Brain pericyte (primary cell): Measurements from ENCODE around the gene MAST4.
A peak's percentile ranks its signal among the peaks of the same experiment; 100 is the strongest.
"Not testable (repeated sequence)": the region's sequence is repeated elsewhere in the genome, so short reads cannot be mapped to it uniquely, and the experiment has no call there.

Experiments used
- DNase-seq: peaks from one replicate; pipeline ENCODE4 v3.0.0-alpha.2; 2012; ENCODE audit warnings: low read depth, low spot score

MAST4 gene

GRCh38 chr5:67123819-67124218 is 527.6 kb downstream of the MAST4 start:
- DNase-seq = no peak

GRCh38 chr5:67124556-67124955 is 528.4 kb downstream of the MAST4 start:
- no peak for DNase-seq

DNA sequence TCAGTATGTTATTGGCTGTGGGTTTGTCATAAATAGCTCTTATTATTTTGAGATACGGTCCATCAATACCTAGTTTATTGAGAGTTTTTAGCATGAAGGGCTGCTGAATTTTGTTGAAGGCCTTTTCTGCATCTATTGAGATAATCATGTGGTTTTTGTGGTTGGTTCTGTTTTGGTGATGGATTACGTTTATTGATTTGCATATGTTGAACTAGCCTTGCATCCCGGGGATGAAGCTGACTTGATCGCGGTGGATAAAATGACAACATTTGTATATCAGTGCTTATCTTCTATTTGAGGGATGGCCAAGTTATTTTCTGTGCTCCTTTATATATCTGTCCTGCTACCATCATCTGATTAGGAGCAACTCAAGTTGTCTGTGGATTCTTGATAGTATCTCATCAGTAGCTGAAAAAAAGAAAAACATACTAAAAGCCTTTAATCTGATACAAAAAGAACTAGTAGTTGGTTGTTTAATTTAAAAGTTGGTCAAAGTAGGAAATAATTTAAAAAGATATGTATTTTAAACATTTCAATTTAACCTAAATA is 531.2 kb downstream of the MAST4 start:
- DNase-seq = not testable (repeated sequence)

DNA sequence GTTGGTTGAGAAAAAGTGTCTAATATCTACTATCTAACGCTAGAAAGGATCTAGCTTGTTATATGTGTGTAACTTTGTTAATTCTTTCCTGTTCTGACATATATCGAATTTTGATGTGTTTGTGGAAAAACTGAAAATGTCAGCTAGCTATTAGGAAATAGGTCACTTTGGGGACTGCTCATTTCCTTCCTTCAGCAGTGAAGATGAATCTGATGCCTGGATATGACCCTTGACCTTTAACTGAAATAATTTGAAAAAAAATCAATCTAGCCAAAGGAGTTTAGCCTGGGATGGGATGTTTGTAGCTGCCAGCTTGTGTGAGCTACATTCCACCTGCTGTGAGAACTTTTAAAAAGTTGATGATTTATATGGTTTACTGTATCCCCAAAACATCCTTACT is 533.6 kb downstream of the MAST4 start:
- DNase-seq = no peak

GRCh38 chr5:67133217-67133616 is 537.0 kb downstream of the MAST4 start:
- DNase-seq = no peak

DNA sequence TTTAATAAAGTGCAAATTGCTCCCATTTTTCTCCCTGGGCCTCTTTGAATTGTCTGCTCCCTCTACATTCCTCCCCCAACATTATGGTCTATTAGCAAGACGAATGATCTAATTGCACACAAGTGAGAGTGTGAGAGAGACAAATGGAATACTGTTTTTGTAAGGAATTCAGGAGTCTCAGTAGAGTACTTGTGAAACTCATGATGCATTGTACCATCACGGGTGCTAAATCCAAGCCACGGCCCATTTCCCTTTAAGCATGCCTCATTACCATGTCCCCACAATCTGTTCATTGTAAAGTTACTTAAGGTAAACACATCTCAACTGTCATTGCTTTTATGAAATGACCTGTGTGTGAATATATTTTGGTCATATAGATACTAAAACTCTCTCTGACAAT is 537.6 kb downstream of the MAST4 start:
- no peak for DNase-seq

DNA sequence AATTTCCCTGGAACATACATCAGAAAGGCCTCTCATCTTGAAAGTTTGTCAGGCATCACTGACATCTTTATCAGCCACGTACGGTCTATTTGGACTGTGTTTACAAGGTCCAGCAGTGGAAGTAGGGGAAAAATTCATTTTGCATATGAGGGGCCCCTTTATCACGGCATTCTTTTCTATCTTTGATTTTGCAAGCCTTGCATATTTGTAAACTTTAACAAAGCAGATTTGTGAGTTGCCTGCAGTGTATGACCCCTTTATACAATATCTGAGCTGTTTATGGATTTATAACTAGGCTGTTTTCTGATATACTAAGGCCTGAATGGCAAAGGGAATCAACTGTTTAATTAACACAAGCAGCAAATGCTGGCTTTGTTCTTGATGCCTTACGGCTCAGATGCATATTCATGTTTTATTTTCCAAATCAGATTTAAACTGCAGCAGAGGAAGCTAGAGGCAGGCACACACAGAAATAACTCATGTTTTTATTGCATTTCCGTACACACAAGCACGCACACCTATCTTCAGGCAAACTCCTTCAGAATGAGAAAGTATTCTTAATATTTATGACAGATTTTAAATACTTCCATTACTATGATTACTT is 539.3 kb downstream of the MAST4 start:
- DNase-seq = no peak

DNA sequence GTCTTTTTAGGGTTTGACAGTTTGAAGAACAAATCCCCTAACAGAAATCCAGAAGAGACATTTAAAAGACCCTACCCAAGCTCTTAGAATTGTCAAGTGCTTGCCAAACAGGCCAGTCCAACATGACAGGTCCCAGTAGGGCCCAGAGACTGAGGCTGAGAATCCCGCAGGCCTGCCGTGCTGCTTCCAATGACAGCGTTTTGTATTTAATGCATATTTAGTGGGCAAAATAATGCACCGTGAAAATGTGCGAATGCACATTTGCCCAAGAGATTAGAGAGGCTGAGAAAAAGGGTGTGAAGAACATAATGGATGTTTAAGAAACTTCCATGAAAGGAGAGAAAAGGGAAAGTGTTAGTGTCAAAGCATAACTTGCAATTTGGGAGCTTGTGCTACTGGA is 542.8 kb downstream of the MAST4 start:
- no peak for DNase-seq

DNA sequence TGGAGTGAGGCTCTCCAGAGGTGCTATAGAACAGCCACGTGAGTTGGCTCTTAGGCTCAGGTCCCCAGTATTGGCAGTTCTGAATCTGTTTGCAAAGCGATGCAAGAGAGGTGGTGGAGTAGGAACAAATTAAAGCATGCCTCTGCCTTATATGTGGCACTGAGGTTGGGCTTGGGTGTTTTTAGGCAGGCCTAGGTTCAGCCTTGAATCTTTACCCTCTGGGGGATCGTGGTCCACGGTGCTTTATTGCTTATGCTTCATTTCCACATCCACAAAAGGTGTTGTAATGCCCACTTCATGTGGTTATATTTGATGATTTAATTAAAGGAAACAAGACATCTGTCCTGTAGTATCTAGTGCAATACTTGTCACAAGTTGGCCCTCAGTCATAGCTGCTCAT is 544.2 kb downstream of the MAST4 start:
- no peak for DNase-seq

DNA sequence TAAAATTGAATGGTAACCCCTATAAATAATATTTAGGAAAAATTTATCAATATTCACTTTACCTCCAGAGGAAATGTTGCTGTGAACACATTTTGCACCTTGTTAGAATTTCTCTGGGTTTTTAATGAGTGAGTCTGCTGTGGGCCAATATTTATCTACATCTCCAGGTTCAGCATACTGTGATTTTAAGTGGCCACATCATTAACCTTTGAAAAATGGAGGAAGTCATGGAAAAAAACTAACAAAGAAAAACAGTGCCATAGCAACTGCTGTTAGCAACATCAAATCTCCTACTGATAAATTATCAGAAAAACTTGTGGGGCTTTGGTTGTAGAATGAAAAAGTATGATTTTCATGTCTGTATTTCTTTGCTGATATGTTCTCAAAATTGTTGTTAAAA is 545.5 kb downstream of the MAST4 start:
- no peak for DNase-seq

DNA sequence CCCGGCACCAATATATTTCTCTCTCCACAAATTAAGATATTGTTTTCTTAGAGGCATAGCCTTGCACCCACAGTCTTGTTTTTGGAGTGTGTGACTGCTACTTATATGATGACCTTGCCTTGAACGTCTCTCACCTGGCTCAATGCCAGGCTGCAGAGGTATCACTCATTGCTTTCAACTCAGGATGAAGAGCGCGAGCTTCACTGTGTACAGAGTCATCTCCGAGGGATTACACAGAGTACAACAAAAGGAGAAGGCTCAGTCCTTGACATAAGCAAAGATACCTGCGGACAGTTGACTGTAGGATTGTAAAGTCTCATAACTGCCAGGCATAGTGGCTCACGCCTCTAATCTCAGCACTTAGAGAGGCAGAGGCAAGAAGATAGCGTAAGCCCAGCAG is 546.6 kb downstream of the MAST4 start:
- no peak for DNase-seq

- no peak for DNase-seq
These were observed 547.4 kb downstream of the MAST4 start for GRCh38 chr5:67143549-67143948.

GRCh38 chr5:67144183-67144639 is 548.0 kb downstream of the MAST4 start:
- DNase-seq = no peak

- DNase-seq = no peak
These were observed 550.4 kb downstream of the MAST4 start for GRCh38 chr5:67146574-67146973.

DNA sequence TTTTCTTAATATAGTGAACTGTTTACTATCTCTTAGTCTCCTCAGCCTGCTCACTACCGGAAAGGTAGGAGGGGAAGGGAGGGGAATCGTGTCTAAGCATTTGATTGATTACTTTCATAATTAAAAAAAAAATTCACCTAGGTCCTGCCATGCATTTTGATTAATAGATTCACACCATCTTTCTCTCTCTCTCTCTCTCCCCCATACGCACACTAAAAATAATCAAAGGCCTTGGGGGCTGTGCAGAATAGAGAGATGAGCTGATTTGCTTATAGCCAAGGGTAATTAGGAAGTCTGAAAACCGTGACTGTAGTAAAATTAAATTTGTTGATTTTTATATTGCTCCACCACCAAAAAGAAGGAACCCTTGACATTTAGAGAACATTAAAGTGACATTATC is 550.8 kb downstream of the MAST4 start:
- no peak for DNase-seq

DNA sequence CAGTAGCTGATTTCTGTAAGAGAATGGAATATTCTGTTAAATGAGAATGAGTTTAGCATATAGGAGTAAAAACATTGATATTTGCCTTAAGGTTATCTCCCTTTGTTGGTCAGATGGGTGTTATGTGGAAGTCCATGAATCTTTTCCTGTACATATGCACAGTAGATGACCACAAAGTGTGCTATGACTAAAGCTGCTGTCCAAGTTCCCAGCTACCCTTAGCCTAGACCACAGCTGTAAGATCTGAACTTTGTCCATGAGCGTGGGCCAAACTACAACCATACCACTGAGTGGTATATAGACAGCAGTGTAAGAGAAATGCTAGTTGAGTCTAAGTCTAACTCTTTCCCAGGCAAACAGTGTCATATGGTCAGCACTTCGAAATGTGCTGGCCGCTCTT is 551.6 kb downstream of the MAST4 start:
- peak; percentile 8 for DNase-seq

GRCh38 chr5:67149057-67149950 is 553.1 kb downstream of the MAST4 start:
- DNase-seq = no peak

GRCh38 chr5:67149951-67150523 is 553.8 kb downstream of the MAST4 start:
- DNase-seq = no peak

GRCh38 chr5:67152400-67152799 is 556.2 kb downstream of the MAST4 start:
- DNase-seq = no peak

DNA sequence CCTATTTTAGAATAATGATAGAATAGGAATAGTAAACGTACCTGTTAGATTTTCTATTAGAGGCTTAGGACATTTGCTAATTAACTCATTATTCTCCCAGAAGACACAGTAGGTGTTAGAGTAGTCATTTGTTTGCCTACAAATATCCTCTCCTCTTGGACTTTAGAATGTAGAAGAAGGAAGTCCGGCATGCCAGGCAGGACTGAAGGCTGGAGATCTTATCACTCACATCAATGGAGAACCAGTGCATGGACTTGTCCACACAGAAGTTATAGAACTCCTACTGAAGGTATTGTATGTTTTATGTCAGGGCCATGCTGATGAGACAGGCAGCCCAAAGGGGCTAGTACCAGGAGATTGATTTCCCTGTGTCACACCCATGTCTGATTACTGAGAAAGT is 557.1 kb downstream of the MAST4 start:
- DNase-seq = no peak

GRCh38 chr5:67154556-67155206 is 558.5 kb downstream of the MAST4 start:
- no peak for DNase-seq

DNA sequence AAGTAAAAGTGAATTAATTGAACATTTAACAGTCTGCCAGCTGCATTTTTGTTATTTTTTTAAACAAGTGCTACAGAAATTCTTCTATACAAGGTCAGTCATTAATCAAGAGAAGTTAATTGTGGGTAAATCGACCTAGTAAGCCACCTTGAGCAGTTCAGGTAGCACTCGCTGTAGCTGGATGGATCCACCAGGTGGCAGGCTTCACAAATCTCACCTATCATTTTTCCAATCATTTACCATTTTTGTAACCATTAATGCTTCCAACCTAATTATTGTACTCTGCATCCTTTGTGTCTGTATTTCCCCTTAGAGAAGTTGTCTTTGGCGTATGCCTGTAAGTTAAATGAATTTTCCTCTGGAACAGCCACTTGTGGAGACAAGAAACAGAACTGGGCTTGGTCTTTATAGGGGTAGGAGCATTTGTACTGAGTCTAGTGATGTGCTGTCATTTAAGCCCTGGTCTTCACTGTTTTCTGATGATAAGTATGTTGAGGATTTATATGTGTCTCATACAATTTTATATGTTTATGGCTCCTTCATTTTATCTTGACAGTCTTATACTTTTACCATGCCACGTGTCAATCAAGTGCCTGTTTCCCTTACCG is 560.9 kb downstream of the MAST4 start:
- no peak for DNase-seq
